Islet precursor cell (in vitro differentiated cells): ENCODE measurements around the gene SRSF3.
"Not testable (repeated sequence)": the region's sequence is repeated elsewhere in the genome, so short reads cannot be mapped to it uniquely, and the experiment has no call there.

Experiments
- DNase-seq: peaks from one replicate; pipeline ENCODE4 v3.0.0-alpha.2; 2018

The SRSF3 gene

DNA sequence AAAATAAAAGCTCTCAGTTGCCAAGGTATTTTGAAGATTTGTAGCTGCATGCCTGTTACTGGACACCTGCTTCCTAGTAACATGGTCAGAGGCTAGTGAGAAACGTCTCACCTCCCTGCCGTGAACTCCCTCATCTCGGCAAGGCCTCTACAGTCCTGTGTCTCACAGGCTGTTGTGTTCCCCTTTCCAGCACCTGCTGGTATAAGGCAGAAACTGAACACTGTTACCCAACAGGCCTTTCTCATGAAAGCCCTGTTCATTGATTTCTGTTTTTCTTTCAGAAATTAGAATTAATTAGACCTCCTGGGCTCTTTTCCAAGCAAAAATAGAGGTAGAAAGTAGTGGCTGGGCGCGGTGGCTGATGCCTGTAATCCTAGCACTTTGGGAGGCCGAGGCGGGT lies 17.6 kb upstream of the SRSF3 start:
- no peak for DNase-seq

GRCh38 chr6:36577301-36577700 lies 16.9 kb upstream of the SRSF3 start:
- peak; percentile 88 for DNase-seq

DNA sequence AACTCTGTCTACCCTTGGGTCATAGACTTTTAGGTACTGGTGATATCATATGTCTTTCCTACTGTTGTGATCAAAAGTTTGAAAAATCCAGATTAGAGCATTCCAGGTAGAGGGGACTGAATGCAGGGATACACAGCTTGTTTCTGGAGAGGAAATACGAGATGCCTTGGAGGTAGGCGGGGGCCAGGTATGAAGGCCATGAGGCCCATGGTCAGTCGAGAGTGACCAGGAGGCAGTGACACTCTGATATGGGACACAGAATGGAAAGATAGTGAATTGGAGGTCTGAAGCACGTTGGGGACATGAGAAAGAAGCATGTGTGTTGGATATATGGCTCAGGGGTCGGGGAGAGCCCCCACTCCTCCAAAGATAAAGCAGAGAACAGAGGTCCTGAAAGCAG lies 16.1 kb upstream of the SRSF3 start:
- DNase-seq: no peak

DNA sequence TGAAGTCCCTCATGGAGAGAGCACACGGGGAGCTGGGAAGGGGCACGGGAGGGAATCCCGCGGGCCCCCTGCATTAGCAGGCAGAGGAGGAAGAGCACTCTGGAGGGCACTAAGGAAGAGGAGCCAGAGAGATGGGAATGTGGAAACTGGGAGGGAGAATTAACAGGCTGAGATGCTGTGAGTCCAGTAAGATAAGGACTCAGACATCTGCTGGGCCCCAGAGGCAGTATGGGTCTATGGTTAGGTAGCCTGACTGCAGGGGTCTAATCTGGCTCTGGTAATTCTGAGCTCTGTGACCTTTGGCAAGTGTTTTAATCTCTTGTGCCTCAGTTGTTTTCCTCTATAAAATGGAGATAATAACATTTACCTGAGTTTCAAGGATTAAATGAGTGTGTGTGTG lies 15.7 kb upstream of the SRSF3 start:
- no peak for DNase-seq

DNA sequence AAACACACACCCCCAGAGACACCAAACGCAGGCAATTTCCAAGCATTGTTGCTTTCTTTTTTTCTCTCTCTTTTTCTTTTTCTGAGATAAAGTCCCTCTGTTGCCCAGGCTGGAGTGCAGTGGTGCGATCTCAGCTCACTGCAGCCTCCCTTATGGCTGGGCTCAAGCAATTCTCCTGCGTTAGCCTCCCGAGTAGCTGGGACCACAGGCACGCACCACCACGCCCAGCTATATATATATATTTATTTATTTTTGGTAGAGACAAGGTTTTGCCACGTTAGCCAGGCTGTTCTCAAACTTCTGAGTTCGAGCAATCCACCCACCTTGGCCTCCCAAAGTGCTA lies 14.0 kb upstream of the SRSF3 start:
- DNase-seq: no peak

GRCh38 chr6:36581716-36582115 lies 12.4 kb upstream of the SRSF3 start:
- DNase-seq: no peak

GRCh38 chr6:36586606-36587005 lies 7.6 kb upstream of the SRSF3 start:
- no peak for DNase-seq

- DNase-seq: not testable (repeated sequence)
Observed at GRCh38 chr6:36589025-36589400, 5.1 kb upstream of the SRSF3 start.

DNA sequence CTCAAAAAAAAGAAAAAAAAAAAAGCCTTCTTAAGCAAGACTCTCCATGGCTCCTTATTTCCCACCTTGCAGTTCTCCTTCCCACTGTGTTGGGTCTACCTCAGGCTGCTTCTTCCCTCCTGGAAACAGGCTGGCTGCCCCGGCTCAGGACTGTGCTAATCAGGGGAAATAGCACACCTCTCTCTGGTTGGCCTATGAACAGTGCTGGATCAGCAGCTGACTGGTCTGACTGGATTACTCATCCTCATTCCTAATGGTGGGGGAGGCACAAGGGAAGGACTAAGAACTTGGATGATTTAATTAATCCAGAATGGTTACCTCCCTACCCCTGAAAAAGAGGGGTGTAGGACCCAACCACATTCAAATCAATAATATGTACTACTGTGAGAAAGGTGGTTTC lies 3.9 kb upstream of the SRSF3 start:
- peak; percentile 91 for DNase-seq

DNA sequence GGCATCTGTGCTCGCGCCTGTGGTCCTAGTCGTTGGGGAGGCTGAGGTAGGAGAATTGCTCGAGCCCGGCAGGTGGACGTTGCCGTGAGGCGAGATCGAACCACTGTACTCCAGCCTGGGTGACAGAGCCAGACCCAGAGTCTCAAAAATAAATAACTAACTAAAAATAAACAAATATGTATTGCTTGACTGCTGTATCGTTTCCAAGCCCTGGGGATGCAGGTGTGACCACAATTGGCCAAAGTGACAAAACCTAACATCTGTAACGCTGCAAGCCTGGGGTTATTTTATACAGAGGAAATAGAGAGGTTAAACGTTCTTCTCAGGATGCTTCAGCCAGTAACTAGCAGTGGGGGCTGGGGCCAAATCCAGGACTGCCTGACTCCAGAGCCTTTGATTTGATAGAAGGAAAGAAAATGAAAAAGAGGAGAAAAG lies 1.9 kb upstream of the SRSF3 start:
- no peak for DNase-seq

DNA sequence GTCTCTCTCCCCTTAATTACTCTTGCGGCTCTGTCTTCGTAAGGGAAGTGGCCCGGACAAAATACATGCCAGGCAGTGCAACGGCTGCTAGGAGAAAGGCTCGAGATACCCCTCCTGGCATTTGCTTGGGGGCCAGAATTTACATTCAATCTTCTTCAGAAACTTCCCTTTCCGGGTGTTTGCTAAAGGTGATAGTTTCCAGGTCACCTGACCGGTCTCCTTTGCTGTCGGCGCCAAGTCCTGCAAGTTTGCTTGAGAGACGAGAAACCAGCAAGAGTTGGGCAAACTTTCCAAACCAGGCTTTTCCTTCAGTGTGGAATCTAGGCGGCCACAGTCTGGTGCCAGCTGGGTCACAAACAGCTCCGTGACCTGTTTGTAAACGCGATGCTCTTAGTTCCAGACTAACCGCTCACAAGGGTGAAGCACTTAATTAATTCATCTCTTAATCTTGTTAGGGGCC lies 563 bp upstream of the SRSF3 start:
- DNase-seq: peak; percentile 84

DNA sequence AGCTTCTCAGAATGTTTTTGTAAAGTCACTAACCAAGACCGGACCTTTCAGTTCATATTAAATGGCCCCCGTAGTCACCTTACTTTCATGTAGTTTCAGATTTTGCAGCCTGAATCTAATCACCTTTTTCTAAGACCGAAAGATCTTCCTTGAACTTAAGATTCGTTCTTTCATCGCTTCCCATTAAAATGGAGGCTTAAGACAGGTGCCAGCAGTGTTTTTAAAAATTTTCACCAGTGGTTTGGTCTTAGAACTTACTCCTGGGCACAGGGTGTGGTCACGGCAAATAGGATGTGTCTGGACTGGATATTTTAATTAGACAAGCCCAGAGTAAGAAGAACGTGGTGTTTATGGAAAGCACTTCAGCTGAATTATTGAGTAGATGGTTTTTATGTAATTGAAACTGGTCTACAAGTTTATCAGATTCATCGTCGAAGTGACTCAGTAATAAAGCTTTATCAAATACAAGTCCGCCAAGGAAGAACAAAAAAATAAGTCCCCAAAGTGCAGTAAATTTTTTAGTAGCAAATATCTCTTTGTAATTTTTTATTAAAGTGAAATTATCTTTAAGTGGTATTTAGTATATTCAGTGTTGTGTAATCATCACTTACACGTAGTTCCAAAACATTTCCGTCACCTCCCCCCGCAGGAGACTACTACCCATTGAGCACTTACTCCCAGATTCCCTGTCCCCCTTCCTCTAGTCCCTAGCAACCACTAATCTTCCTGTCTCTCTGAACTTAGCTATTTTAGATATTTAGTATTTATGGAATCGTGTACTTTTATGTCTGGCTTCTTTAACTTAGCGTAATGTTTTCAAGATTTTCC lies 868 bp downstream of the SRSF3 start:
- DNase-seq: no peak

DNA sequence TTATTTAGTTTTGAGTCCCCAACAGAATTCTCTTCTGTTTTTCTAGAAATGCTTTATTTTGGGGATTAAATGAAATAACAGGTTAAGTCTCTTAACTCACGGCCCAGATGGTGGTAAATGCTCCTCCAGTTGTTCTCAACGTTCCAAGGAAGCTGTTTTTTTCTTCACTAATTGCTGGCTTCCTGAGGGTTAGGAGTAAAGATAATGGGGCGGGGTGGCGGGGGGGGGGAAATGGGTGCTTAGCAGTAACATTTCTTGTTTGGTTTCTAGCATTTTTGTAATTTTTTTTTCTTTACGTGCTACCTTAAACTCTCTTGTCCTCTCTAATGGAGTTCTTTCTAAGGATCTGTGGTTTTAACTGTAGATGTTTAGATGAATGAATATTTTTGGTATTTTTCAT lies 2.2 kb downstream of the SRSF3 start:
- DNase-seq: no peak

- DNase-seq: no peak
Observed at GRCh38 chr6:36597775-36598174, 3.6 kb downstream of the SRSF3 start.

DNA sequence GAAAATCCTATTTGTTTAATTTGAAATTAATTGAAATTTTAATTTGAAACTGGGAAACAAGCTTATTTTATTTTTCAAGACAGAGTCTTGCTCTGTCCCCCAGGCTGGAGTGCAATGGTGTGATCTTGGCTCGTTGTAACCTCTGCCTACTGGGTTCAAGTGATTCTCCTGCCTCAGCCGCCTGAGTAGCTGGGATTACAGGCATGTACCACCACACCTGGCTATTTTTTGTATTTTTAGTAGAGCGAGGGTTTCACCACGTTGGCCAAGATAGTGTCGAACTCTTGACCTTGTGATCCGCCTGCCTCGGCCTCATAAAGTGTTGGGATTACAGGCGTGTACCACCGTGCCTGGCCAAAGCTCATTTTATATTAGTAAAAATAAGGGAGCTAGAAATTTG lies 4.2 kb downstream of the SRSF3 start:
- DNase-seq: no peak

GRCh38 chr6:36598739-36599318 lies 4.7 kb downstream of the SRSF3 start:
- no peak for DNase-seq

DNA sequence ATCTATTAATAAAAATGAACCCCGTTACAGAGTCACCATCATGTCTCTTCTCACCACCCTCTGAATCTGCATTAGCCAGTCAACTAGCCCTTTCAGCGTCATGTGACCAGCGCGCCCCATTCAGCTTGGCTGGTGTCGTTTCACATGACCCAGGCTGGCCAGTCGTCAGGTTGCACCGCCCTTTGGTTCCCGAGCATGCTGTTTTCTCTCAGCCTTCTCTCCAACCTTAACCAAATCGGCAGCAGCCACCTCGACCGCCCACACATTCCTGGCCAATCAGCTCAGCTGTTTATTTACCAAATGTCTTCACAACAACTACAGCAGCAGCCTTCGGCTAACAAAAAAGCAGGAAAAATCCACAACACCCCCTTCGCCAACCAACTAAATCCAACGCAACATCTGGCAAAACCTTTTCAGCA lies 5.6 kb downstream of the SRSF3 start:
- DNase-seq: peak; percentile 83

- no peak for DNase-seq
Observed at GRCh38 chr6:36600564-36601146, 6.5 kb downstream of the SRSF3 start.

DNA sequence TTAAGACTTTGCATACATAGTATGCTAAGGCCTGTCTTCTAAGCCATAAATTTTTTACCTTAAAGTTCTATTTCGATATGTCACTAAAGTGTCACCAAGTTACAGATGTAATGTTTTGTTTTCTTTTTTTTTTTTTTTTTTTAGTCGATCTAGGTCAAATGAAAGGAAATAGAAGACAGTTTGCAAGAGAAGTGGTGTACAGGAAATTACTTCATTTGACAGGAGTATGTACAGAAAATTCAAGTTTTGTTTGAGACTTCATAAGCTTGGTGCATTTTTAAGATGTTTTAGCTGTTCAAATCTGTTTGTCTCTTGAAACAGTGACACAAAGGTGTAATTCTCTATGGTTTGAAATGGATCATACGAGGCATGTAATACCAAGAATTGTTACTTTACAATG lies 7.7 kb downstream of the SRSF3 start:
- not testable (repeated sequence) for DNase-seq

GRCh38 chr6:36603222-36604089 lies 9.3 kb downstream of the SRSF3 start:
- no peak for DNase-seq

- DNase-seq: no peak
Observed at GRCh38 chr6:36604090-36605060, 10.2 kb downstream of the SRSF3 start.

DNA sequence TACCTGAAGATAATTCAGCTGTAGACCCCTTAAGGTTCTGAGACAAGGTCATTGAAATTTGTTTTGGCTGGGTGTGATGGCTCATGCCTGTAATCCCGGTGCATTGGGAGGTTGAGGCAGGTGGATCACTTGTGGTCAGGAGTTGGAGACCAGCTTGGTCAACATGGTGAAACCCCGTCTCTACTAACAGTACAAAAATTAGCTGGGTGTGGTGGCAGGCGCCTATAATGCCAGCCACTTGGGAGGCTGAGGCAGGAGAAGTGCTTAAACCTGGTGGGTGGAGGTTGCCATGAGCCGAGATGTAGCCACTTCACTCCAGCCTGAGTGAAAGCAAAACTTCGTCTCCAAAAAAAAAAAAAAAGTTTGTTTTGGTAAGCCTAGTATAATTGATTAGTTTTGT lies 11.0 kb downstream of the SRSF3 start:
- no peak for DNase-seq
